Measurements from ENCODE around the gene ACAA2. TPM values are rescaled to one million over a fixed set of nuclear protein-coding genes. Genes with fewer than 3 reads are reported as not detected.

The ACAA2 gene
- polyA plus RNA-seq, 1 of the 3 experiments (the other 2 are of a cell fraction) = 34.9 TPM

DNA sequence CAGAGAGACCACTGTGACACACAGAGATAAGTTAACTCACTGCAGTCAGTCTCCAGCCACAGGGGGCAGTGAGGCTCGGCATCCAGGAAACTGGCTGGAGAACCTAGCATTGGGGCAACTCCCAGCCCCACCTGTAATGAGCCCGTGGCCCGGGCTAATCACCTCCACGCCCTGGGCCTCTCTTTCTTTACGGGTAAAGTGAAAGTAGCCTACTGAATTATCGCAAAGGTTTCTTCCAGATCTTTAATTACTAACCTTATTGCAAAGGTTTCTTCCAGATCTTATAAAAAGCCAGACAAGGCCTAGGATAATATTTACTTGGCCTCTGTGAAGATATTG lies 45.7 kb upstream of the ACAA2 start:
- Histone ChIP-seq H3K27ac (ENCODE audit: low read depth in 2 of 2, low read length in 1 of 2) (no peak overlapping the region), H3K9me2 (no peaks in the 10 kb centered on the region), H3K4me3 (ENCODE audit: low read depth in 2 of 2, low read length in 1 of 2) (peak overlapping the region in 1 of 2 experiments; percentile 30; a peak in 1 of 4 replicates), H3K4me2 (0 out of 2 replicates have a peak overlapping the region, but pooled peaks have one; percentile 10), H3K9me3 (no peaks in the 10 kb centered on the region), H3K9ac (no peak overlapping the region), H3F3A (replicated peaks; ENCODE audit: insufficient read depth) (no peaks in the 10 kb centered on the region), H3K4me1 (ENCODE audit: control insufficient read depth in 1 of 2, insufficient read depth in 2 of 2, low read depth in 1 of 2, low read length in 1 of 2) (peaks cover 0 to 3% of the 10 kb centered on the region in 2 experiments; a peak in 2 of 4 replicates), H2AFZ (ENCODE audit: low read depth) (peak overlapping the region; percentile 85; the same call in 1 of the 2 replicates), H4K20me1 (ENCODE audit: insufficient read depth) (no peaks in the 10 kb centered on the region), H3K79me2 (ENCODE audit: insufficient read depth) (no peaks in the 10 kb centered on the region), H3K27me3 (ENCODE audit: insufficient read depth) (no peaks in the 10 kb centered on the region), H3K36me3 (replicated peaks in 1 of 2; ENCODE audit: control insufficient read depth in 1 of 2, insufficient read depth in 2 of 2, low read length in 1 of 2) (no peaks in the 10 kb centered on the region)
- ChIA-PET POLR2A (interaction anchor here (1.1 kb wide), 1 partner anchor 45 kb away, joined by 4 read pairs; no protein-coding TSS in a partner anchor), CTCF (interaction anchor here (0.6 to 15.8 kb wide), 46 partner anchors 9 to 608 kb away, joined by 3 to 254 read pairs (median 5); partner anchors contain the start of genes DYM, LIPG and MBD1)
- no peak for TF ChIP-seq POLR2AphosphoS5 (IDR thresholded peaks at IDR 0.05; ENCODE audit: low read depth, low read length)
- no peak for TF ChIP-seq SIN3A (IDR thresholded peaks at IDR 0.05; ENCODE audit: borderline replicate concordance, low read depth, low read length)
- TF ChIP-seq REST (IDR thresholded peaks at IDR 0.05; ENCODE audit: low read depth, low read length) = no peak
- TF ChIP-seq NRF1 (IDR thresholded peaks at IDR 0.05; ENCODE audit: low read depth, low read length) = no peak
- no peak for TF ChIP-seq IRF3 (IDR thresholded peaks at IDR 0.05; ENCODE audit: low read depth, low read length)
- TF ChIP-seq JUND (IDR thresholded peaks at IDR 0.05) = no peak
- no peak for TF ChIP-seq ZBTB33 (IDR thresholded peaks at IDR 0.05; ENCODE audit: borderline replicate concordance, low read depth)
- no peak for TF ChIP-seq FOXJ3 (CRISPR knock-in tag; IDR thresholded peaks at IDR 0.05)
- TF ChIP-seq MEF2A (IDR thresholded peaks at IDR 0.05; ENCODE audit: borderline replicate concordance, low read depth) = no peak
- no peak for TF ChIP-seq TCF12 (IDR thresholded peaks at IDR 0.05)
- TF ChIP-seq, protein P1, sequence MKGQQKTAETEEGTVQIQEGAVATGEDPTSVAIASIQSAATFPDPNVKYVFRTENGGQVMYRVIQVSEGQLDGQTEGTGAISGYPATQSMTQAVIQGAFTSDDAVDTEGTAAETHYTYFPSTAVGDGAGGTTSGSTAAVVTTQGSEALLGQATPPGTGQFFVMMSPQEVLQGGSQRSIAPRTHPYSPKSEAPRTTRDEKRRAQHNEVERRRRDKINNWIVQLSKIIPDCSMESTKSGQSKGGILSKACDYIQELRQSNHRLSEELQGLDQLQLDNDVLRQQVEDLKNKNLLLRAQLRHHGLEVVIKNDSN (IDR thresholded peaks at IDR 0.05; ENCODE audit: borderline replicate concordance, low read depth) = no peak
- TF ChIP-seq TEAD4 (IDR thresholded peaks at IDR 0.05; ENCODE audit: borderline replicate concordance, insufficient read depth) = no peak
- TF ChIP-seq CHD2 (IDR thresholded peaks at IDR 0.05; ENCODE audit: low read length, partially characterized antibody) = no peak
- no peak for DNase-seq
- WGBS (ENCODE audit: low lambda C conversion rate) = 49% methylated on average over 6 of the region's 6 CpGs

Measured in SK-N-SH (cell line).